Raji (cell line): ENCODE measurements around the gene MTCL1.

Experiments used
- POLR2A ChIP-seq: IDR thresholded peaks from 2 replicates; pipeline ENCODE4 v1.6.1; 2011; ENCODE audit warnings: low read depth, low read length, control low read depth; ENCODE audit not compliant: insufficient read depth

The MTCL1 gene

GRCh38 chr18:8703781-8704301, 1.5 kb upstream of the MTCL1 start:
- TF ChIP-seq POLR2A = no peak

GRCh38 chr18:8704361-8705237, 757 bp upstream of the MTCL1 start:
- peak; percentile 81 for TF ChIP-seq POLR2A

- TF ChIP-seq POLR2A = no peak
Measured at GRCh38 chr18:8705961-8706790, 820 bp downstream of the MTCL1 start.

- TF ChIP-seq POLR2A = no peak
Measured at GRCh38 chr18:8706791-8707555, 1.6 kb downstream of the MTCL1 start.

GRCh38 chr18:8707556-8708300, 2.4 kb downstream of the MTCL1 start:
- TF ChIP-seq POLR2A = no peak

- TF ChIP-seq POLR2A = no peak
Measured at GRCh38 chr18:8708670-8709069, 3.3 kb downstream of the MTCL1 start.

- no peak for TF ChIP-seq POLR2A
Measured at GRCh38 chr18:8709248-8710059, 4.1 kb downstream of the MTCL1 start.

- no peak for TF ChIP-seq POLR2A
Measured at GRCh38 chr18:8711736-8712135, 6.4 kb downstream of the MTCL1 start.

- no peak for TF ChIP-seq POLR2A
Measured at GRCh38 chr18:8713691-8714090, 8.3 kb downstream of the MTCL1 start.

- no peak for TF ChIP-seq POLR2A
Measured at GRCh38 chr18:8715599-8715998, 10.2 kb downstream of the MTCL1 start.

- no peak for TF ChIP-seq POLR2A
Measured at GRCh38 chr18:8717011-8717770, 11.8 kb downstream of the MTCL1 start.

GRCh38 chr18:8718401-8718913, 13.1 kb downstream of the MTCL1 start:
- no peak for TF ChIP-seq POLR2A

- TF ChIP-seq POLR2A = no peak
Measured at GRCh38 chr18:8719192-8719591, 13.8 kb downstream of the MTCL1 start.

GRCh38 chr18:8720141-8720540, 14.8 kb downstream of the MTCL1 start:
- TF ChIP-seq POLR2A = no peak
